ENCODE data around the gene RGS7.

DNA sequence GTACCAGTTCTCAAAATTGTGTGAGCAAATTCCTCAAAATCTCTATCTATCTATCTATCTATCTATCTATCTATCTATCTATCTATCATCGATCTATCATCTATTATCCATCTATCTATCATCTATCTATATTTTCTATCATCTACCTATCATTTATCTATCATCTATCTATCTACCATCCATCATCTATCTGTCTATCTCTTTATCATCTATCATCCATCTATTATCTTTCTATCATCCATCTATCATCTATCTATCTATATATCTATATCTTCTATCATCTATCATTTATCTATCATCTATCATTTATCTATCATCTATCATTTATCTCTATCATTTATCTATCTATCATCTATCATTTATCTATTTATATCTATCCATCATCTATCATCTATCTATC, 380.3 kb downstream of the RGS7 start:
- TF ChIP-seq CTCF (conservative IDR thresholded peaks at IDR 0.05; ENCODE audit: low read length) (no peak), EZH2phosphoT487 (IDR thresholded peaks at IDR 0.05; ENCODE audit: borderline replicate concordance) (no peak)
